HL-60/S4 treated with phorbol 12-myristate 13-acetate at 8.2 ng/mL for 4 days and 3 days (cell line): ENCODE data around the gene SLAMF1.

Experiments
- in situ Hi-C: fragments of 300-500 bp; cut with MboI; formaldehyde crosslinking; loops from 2 replicates; pipeline ENCODE4 v1.15.0; 2022; ENCODE audit warnings: low sequenced_read_pairs

Gene SLAMF1

GRCh38 chr1:160626509-160627342 lies 20.1 kb downstream of the SLAMF1 start:
- in situ Hi-C loops = no loop called here

GRCh38 chr1:160625725-160626498 lies 20.9 kb downstream of the SLAMF1 start:
- in situ Hi-C loops = no loop called here

- in situ Hi-C loops = no loop called here
Observed at GRCh38 chr1:160625321-160625720, 21.5 kb downstream of the SLAMF1 start.

GRCh38 chr1:160624464-160624863 lies 22.4 kb downstream of the SLAMF1 start:
- in situ Hi-C loops = no loop called here

- in situ Hi-C loops = no loop called here
Observed at GRCh38 chr1:160623862-160624261, 23.0 kb downstream of the SLAMF1 start.

- in situ Hi-C loops = no loop called here
Observed at GRCh38 chr1:160623227-160623633, 23.6 kb downstream of the SLAMF1 start.

- in situ Hi-C loops = no loop called here
Observed at GRCh38 chr1:160622501-160623226, 24.2 kb downstream of the SLAMF1 start.

GRCh38 chr1:160621633-160622413 lies 25.0 kb downstream of the SLAMF1 start:
- in situ Hi-C loops = no loop called here

- in situ Hi-C loops = no loop called here
Observed at GRCh38 chr1:160620942-160621632, 25.8 kb downstream of the SLAMF1 start.

GRCh38 chr1:160619742-160620277 lies 27.0 kb downstream of the SLAMF1 start:
- in situ Hi-C loops = no loop called here

- in situ Hi-C loops = no loop called here
Observed at GRCh38 chr1:160618763-160619274, 28.0 kb downstream of the SLAMF1 start.

GRCh38 chr1:160618327-160618726 lies 28.5 kb downstream of the SLAMF1 start:
- in situ Hi-C loops = no loop called here

GRCh38 chr1:160615660-160616059 lies 31.2 kb downstream of the SLAMF1 start:
- in situ Hi-C loops = no loop called here

GRCh38 chr1:160614410-160614809 lies 32.4 kb downstream of the SLAMF1 start:
- in situ Hi-C loops = no loop called here

- in situ Hi-C loops = no loop called here
Observed at GRCh38 chr1:160612613-160613218, 34.1 kb downstream of the SLAMF1 start.

- in situ Hi-C loops = no loop called here
Observed at GRCh38 chr1:160610569-160611242, 36.1 kb downstream of the SLAMF1 start.

- in situ Hi-C loops = loop anchor here (5.0 kb wide), 1 partner anchor 182 kb away; no protein-coding TSS in a partner anchor
Observed at GRCh38 chr1:160608941-160609340, 37.9 kb downstream of the SLAMF1 start.

GRCh38 chr1:160608514-160608913 lies 38.3 kb downstream of the SLAMF1 start:
- in situ Hi-C loops = loop anchor here (5.0 kb wide), 1 partner anchor 181 kb away; no protein-coding TSS in a partner anchor
